CD14-positive monocyte (primary cell): ENCODE results near the gene TUSC2. TPM values are rescaled to one million over a fixed set of nuclear protein-coding genes. Genes with fewer than 3 reads are reported as not detected.

Experiments
- DNase-seq, 3 donors: peaks; one replicate each; pipeline ENCODE4 v3.0.0-alpha.2; 2011 to 2022
- H2AFZ ChIP-seq: 2 replicates; pipeline ENCODE4 v1.6.0; 2012; ENCODE audit warnings: mild to moderate bottlenecking, low read depth, low read length, inconsistent platforms; ENCODE audit not compliant: insufficient read depth, poor library complexity, severe bottlenecking
- H3K27ac ChIP-seq, 2 donors: 1 replicate in 1 of 2; 2 replicates in 1 of 2; pipeline ENCODE4 v1.5.1; 2012 to 2013; ENCODE audit warnings: low read length in 2 of 2, control low read depth in 1 of 2, inconsistent platforms in 1 of 2, low read depth in 1 of 2, mild to moderate bottlenecking in 1 of 2
- H3K27me3 ChIP-seq, 2 donors: one replicate each; pipeline versions ENCODE4 v1.6.0 to v1.6.1; 2011 to 2013; ENCODE audit warnings: low read length in 2 of 2; ENCODE audit not compliant: control insufficient read depth in 2 of 2, insufficient read depth in 2 of 2
- H3K36me3 ChIP-seq, 2 donors: replicated peaks in 1 of 2; 1 replicate in 1 of 2; 2 replicates in 1 of 2; pipeline versions ENCODE4 v1.5.1 to v1.6.1; 2012 to 2013; ENCODE audit warnings: low read length in 2 of 2, control low read depth in 1 of 2, inconsistent platforms in 1 of 2, mild to moderate bottlenecking in 1 of 2; ENCODE audit not compliant: insufficient read depth in 2 of 2, control insufficient read depth in 1 of 2
- H3K4me1 ChIP-seq, 2 donors: 1 replicate in 1 of 2; 2 replicates in 1 of 2; pipeline versions ENCODE4 v1.5.1 to v1.6.1; 2012 to 2013; ENCODE audit warnings: low read length in 2 of 2, control low read depth in 1 of 2, inconsistent platforms in 1 of 2, mild to moderate bottlenecking in 1 of 2, moderate library complexity in 1 of 2; ENCODE audit not compliant: insufficient read depth in 2 of 2, control insufficient read depth in 1 of 2
- H3K4me2 ChIP-seq: replicated peaks from 2 replicates; pipeline ENCODE3; 2012; ENCODE audit warnings: low read length, moderate library complexity, mild to moderate bottlenecking; ENCODE audit not compliant: poor library complexity, severe bottlenecking; ENCODE audit errors: extremely low read depth
- H3K4me3 ChIP-seq, 3 experiments: fragments of 200-600 bp in 1 of 3; sonication (generic) in 1 of 3; replicated peaks in 1 of 3; 1 replicate in 2 of 3; 2 replicates in 1 of 3; pipeline ENCODE4 v1.5.1; 2011 to 2013; ENCODE audit warnings: low read length in 3 of 3, mild to moderate bottlenecking in 3 of 3, control low read depth in 2 of 3, low read depth in 2 of 3, inconsistent platforms in 1 of 3, moderate library complexity in 1 of 3
- H3K79me2 ChIP-seq: 2 replicates; pipeline ENCODE4 v1.6.0; 2012; ENCODE audit warnings: mild to moderate bottlenecking, control low read depth, inconsistent platforms, low read length, moderate library complexity; ENCODE audit not compliant: insufficient read depth
- H3K9ac ChIP-seq: 2 replicates; pipeline ENCODE4 v1.6.0; 2017; ENCODE audit warnings: low read length, mild to moderate bottlenecking; ENCODE audit not compliant: insufficient read depth, poor library complexity, severe bottlenecking
- H3K9me3 ChIP-seq, 2 donors: replicated peaks in 1 of 2; 1 replicate in 1 of 2; 2 replicates in 1 of 2; pipeline versions ENCODE4 v1.5.1 to v1.6.1; 2012 to 2013; ENCODE audit warnings: low read length in 2 of 2, control low read depth in 1 of 2; ENCODE audit not compliant: control insufficient read depth in 1 of 2, insufficient read depth in 1 of 2
- H4K20me1 ChIP-seq: 2 replicates; pipeline ENCODE4 v1.6.0; 2012; ENCODE audit warnings: mild to moderate bottlenecking, low read length, control low read depth, moderate library complexity; ENCODE audit not compliant: insufficient read depth
- H3K27ac Mint-ChIP-seq, 7 donors: one replicate each; pipeline ENCODE4 v1.8.0; 2020; ENCODE audit warnings: mild to moderate bottlenecking in 7 of 7, mixed read lengths in 7 of 7, moderate library complexity in 6 of 7, inconsistent platforms in 2 of 7
- H3K27me3 Mint-ChIP-seq, 3 donors: one replicate each; pipeline ENCODE4 v1.8.0; 2021 to 2022; ENCODE audit warnings: low read depth in 3 of 3, mild to moderate bottlenecking in 3 of 3, mixed read lengths in 3 of 3, moderate library complexity in 3 of 3, inconsistent platforms in 1 of 3
- H3K36me3 Mint-ChIP-seq, 2 donors: one replicate each; pipeline ENCODE4 v1.8.0; 2020; ENCODE audit warnings: mixed read lengths in 2 of 2, inconsistent platforms in 1 of 2, mild to moderate bottlenecking in 1 of 2
- H3K4me1 Mint-ChIP-seq: one replicate; pipeline ENCODE4 v1.8.0; 2020; ENCODE audit warnings: mild to moderate bottlenecking, mixed read lengths
- H3K4me3 Mint-ChIP-seq, 2 donors: one replicate each; pipeline ENCODE4 v1.8.0; 2020; ENCODE audit warnings: mild to moderate bottlenecking in 2 of 2, mixed read lengths in 2 of 2, moderate library complexity in 1 of 2
- H3K9me3 Mint-ChIP-seq, 7 donors: one replicate each; pipeline ENCODE4 v1.8.0; 2020 to 2022; ENCODE audit warnings: mixed read lengths in 7 of 7, mild to moderate bottlenecking in 6 of 7, moderate library complexity in 6 of 7, inconsistent platforms in 2 of 7
- CTCF ChIP-seq: fragments of 200-600 bp; IDR thresholded peaks from one replicate; pipeline ENCODE4 v1.8.0; 2022; ENCODE audit warnings: antibody characterized with exemption, mild to moderate bottlenecking
- WGBS: methylation state at CpG from one replicate; pipeline ENCODE4 v1.1.5; 2013; ENCODE audit warnings: missing lambda C conversion rate; ENCODE audit not compliant: insufficient coverage; 5-methylcytosine and 5-hydroxymethylcytosine counted together
- intact Hi-C, 2 donors: fragments of 100-400 bp; cut with micrococcal nuclease; formaldehyde crosslinking; loops; one replicate each; pipeline versions ENCODE4 v1.15.0 to v1.15.1; 2023
- polyA plus RNA-seq, 3 donors: library from polyadenylated mRNA; depleted of rRNA in 1 of 3; unstranded in 2 of 3; stranded (reverse) in 1 of 3; fragments of 300-500 nt in 2 of 3; fragments of >200 nt in 1 of 3; fragmentation: Illumina TruSeq in 2 of 3; gene quantifications; 1 replicate in 2 of 3; 2 replicates in 1 of 3; pipeline ENCODE4 v1.2.3, GENCODE V29; 2012 to 2021

TUSC2 gene
- polyA plus RNA-seq, 3 donors: 22.6 to 55.7 (median 47.0) TPM

DNA sequence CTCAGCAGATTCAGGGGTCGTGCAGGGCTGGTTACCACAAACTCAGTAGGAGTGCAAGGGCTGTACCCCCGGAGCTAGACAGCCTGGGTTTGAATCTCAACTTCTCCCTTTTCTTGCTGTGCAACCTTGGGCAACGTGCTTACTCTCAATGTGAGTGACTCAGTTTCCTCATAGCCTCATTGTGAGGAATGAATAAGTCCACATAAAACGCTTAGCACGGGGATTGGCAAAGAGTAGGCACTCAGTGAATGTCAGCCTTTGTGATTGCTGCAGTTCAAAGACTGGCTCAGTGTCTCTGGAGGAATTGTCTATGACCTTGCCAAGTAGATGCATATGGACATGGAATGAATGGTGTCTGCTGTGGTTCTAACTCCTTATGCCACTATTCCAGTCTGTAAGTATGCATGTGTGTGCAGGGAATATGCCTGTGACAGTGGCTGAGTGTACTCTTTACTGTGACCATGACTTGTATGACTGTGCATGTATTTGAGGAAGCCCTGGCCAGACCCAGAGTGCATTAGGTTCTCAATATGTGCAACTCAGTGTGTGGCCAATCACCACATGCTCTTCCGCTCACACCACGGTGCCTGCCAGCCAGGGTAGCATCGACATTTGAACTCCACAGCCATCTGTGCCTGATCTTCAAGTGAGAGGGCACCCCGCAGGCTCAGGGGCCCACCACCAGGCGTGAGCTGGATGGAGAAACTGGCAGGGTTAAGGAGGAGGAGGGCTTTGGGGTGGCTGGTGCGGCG, 27.9 kb downstream of the TUSC2 start:
- peaks cover 37% of the 10 kb centered on the region for H3K4me1 Mint-ChIP-seq
- no peaks in the 10 kb centered on the region for H3K27me3 ChIP-seq
- no peaks in the 10 kb centered on the region for H3K27me3 Mint-ChIP-seq
- peak overlapping the region; percentile 85 for H3K9ac ChIP-seq
- intact Hi-C loops: loop anchor here (2.0 to 5.0 kb wide), 2 partner anchors 21 to 37 kb away; no protein-coding TSS in a partner anchor
- H3K36me3 Mint-ChIP-seq: peaks cover 2 to 11% of the 10 kb centered on the region in 2 donors
- peak overlapping the region; percentile 99 for H3K27ac Mint-ChIP-seq
- WGBS: 27% methylated on average over 11 of the region's 12 CpGs
- peak overlapping the region; percentile 40 to 94 (median 57) for H3K4me3 ChIP-seq
- H4K20me1 ChIP-seq: no peaks in the 10 kb centered on the region
- H3K9me3 ChIP-seq: no peaks in the 10 kb centered on the region
- H2AFZ ChIP-seq: peak overlapping the region; percentile 77
- peaks cover 32 to 37% of the 10 kb centered on the region in 2 donors for H3K4me1 ChIP-seq
- peaks cover 39% of the 10 kb centered on the region for H3K79me2 ChIP-seq
- DNase-seq: peak; percentile 89 to 94 (median 91)
- TF ChIP-seq CTCF: no peak
- peak overlapping the region; percentile 99 to 100 for H3K27ac ChIP-seq
- no peaks in the 10 kb centered on the region for H3K36me3 ChIP-seq
- peak overlapping the region; percentile 64 to 84 for H3K4me3 Mint-ChIP-seq
- H3K9me3 Mint-ChIP-seq: no peaks in the 10 kb centered on the region
- H3K4me2 ChIP-seq: peak overlapping the region; percentile 77

DNA sequence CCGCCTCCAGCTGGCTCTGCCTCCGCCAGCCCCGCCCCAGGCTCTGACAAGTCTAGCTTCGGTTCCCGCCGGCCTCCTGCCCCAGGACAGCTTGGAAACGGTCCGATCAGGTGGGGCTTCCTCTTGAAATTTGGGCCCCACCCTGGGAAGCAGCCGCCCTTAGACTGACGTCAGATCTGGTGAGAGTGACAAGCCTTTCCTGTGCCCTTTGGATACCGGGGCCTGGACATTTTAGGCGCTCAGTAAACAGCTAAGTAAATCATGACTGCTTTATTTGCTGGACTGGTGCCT, 28.4 kb downstream of the TUSC2 start:
- Histone ChIP-seq H3K9me3 (no peaks in the 10 kb centered on the region), H4K20me1 (no peaks in the 10 kb centered on the region), H3K9ac (peak overlapping the region; percentile 85), H3K27me3 (no peaks in the 10 kb centered on the region), H3K36me3 (no peaks in the 10 kb centered on the region), H3K27ac (peak overlapping the region; percentile 99 to 100), H3K79me2 (peaks cover 39% of the 10 kb centered on the region), H3K4me3 (peak overlapping the region; percentile 40 to 94 (median 57)), H3K4me1 (peaks cover 32 to 37% of the 10 kb centered on the region in 2 donors), H2AFZ (peak overlapping the region; percentile 53), H3K4me2 (peak overlapping the region; percentile 77)
- no peaks in the 10 kb centered on the region for H3K27me3 Mint-ChIP-seq
- TF ChIP-seq CTCF: no peak
- peak overlapping the region; percentile 64 to 84 for H3K4me3 Mint-ChIP-seq
- intact Hi-C loops: loop anchor here (2.0 to 5.0 kb wide), 2 partner anchors 21 to 38 kb away; no protein-coding TSS in a partner anchor
- no peak for DNase-seq
- under 1% methylated on average over 12 of the region's 12 CpGs for WGBS
- H3K9me3 Mint-ChIP-seq: no peaks in the 10 kb centered on the region
- peak overlapping the region; percentile 99 for H3K27ac Mint-ChIP-seq
- H3K36me3 Mint-ChIP-seq: peaks cover 2 to 11% of the 10 kb centered on the region in 2 donors
- peaks cover 34% of the 10 kb centered on the region for H3K4me1 Mint-ChIP-seq
